Fibroblast of skin of left biceps (primary cell): ENCODE data around the gene MYO1B.

ENCODE experiments used
- DNase-seq, 2 experiments: peaks; one replicate each; pipeline ENCODE4 v3.0.0-alpha.2; 2013; ENCODE audit warnings: low read depth in 2 of 2

The MYO1B gene

DNA sequence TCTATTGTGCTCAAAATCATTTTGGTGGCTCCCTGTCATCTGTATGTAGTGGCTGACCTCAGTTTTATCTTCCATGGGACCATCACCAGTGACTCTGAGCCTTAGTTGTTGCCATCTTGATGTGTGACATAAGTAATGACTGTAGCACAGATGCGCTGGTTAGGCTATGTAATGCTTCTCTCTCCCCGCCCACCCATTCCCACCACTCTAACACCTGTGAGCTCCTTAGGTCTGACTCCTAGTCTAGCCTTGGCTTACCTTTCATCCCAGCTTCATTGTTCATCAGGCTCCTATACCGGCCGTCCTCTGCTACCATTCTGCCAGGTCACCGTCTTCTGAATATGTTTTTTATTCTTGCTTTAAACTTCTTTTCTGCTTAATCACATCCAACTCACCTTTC, 17.2 kb downstream of the MYO1B start:
- DNase-seq: no peak

DNA sequence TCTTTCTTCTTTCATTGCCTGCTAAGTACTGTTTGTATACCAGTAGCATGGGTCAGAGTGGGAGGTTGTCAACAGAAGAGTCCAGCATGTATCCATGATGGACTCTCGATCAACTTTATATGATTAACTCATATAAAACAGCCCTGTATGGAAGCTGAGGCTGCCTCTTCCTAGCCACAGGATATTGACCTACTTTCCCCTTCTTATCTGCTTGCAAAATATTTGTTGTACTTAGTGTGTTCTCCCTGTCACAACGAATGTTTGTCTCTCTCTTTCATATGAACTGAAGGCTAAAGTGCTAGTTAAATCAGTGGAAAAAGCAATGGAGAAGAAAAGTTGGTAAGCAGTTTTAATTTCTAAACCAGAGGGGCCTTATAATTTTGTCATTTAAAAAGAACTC, 17.8 kb downstream of the MYO1B start:
- DNase-seq: no peak

DNA sequence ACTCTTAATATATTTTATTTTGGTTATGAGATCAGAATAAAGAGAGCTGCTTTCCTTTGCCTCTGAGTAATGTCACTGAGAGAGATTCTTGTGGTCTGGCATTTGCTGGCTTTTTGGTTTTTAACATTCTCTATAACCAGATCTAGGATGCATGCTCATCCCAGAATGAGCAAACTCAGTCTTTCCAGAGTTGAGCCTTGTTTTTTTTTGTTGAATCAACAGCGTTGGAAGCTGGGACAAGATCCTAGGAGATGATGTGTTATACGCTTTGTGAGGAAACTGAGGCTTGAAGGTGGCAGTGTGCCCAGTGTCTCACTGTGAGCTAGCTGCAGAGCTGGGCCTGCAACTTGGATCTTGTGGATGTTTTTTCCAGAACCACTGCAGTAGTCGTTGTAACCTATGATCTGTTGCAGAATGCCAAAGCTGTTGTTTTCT, 19.5 kb downstream of the MYO1B start:
- peak; percentile 72 to 78 for DNase-seq

DNA sequence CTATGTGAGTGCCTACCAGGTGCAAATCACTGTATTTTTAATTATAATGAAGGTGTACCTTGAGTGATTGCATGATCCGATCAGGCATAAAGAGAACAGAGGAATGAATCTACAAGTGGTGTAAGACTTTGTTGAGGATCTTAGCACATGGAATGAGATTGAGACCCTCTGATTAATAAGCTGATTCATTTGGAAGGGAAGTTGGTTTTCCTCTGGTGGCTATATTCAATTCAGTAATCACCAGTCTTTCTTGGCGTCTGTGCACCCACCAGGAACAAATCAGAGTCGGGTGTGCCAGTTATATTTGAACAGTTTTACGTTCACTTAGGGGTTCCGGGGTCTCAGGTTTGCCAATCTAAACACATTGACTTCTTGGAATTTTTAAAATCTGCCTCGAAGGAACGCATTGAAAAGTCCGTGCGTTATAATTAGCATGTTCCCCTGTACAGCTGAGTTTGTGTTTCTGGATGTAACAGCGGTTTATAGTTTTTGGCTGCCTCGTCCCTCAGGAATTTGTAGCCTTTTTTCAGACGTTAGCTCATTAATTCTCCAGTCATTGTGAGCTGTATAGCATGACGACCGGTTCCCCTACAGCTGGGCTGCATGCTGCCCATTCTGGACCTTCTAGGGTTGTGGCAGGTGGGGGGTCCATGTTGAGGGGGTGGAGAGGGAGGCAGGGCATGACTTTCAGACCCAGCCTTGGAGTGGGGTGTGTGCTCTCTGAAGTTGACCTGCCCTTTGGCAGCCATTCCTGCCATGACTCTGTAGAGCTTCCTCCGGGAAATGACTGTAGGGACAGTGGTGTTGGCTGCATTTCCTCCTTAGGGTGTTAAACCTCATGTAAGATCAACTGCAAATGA, 20.3 kb downstream of the MYO1B start:
- DNase-seq: peak; percentile 58 to 60

DNA sequence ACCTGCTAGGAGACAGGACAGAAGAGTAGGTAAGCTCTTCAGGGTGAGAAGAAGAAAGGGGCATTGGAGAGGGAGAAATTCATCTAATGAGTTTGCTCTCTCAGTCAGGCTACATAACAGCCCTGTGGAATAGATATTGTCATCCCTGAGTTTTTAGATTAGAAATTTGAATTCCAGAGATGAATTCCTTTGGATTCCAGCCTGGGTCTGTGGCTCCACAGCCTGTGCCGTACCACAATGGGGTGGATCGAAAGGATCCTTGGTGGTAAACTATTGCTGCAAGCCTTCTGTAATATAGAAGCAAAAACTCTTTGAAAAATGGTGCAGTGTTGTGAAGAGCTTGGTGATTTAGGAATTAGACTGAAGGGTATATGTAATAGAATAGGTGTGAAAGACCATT, 21.0 kb downstream of the MYO1B start:
- no peak for DNase-seq

DNA sequence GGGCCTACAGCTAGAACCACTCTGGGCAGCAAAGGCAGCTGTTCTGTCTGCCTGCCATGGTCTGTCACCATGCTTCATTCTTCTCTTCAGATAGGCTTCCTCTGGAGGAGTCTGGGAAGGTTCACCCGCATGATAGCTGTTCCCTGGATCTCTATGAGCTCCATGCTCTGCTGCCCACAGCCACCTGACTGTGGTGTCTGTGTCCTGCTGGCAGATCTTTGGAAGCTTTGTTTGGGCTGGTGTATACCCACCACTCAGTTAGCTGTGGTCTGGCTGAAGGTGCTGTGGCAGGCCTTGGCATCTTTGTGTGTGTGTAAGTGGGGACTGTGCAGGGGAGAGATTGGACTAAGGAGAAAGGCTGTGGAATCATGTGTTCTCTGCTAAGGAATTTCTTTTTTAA, 23.4 kb downstream of the MYO1B start:
- no peak for DNase-seq

DNA sequence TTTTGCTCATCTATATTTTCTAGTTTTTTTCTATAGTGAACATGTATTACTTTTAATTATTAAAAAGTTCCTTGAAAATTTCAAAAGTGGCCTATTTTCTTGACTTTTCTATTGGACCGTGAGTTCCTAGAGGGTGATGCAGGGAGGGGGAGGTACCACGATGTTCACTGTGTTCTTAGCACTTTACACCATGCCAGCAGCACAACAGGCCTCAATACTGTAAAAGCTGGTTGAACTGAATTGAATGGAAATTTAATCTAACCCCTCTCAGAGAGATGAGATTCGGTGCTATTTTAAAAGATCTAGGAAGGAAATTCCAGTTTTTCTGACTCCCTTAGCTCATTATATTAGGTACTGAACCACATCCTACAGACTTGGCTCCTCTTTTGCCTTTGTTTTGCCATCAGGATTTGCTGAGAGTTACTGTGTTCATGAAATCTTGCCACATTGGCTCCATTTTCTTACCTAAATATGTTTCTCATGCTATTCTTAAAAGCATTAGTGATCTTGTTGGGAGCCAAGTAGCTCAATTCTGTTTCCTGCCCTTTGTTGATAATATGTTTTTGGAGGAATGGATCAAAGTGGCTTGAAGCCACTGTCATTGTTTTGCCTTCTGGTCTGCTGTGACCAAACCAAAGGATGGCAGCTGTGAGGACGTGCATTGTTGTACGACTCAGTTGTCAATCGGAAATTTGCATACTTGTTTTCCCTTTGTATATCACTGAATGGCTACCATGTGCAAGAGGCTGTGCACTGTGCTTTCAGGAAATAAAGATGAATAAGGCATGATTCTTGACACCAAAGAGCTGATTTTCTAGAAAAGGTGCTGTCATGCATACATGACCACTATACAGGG, 25.3 kb downstream of the MYO1B start:
- DNase-seq: no peak

DNA sequence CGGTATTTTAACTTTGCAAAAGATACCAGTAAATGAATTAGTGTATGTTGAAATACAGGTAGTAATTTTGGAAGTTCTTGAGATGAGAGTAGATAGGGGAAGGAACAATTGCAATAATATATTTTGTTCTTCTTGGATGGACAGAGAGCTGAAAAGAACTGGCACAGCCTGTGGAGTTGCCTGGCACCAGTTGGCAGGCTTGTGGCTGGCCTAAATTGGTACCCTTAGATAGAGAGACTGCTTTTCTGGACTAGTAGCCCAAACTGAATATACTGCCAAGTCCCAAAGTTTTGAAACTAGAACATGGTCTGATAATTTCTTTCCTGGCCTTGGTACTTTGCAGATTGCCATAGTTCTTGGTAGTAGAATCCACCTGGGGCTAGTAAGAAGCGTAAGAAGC, 26.9 kb downstream of the MYO1B start:
- DNase-seq: no peak

DNA sequence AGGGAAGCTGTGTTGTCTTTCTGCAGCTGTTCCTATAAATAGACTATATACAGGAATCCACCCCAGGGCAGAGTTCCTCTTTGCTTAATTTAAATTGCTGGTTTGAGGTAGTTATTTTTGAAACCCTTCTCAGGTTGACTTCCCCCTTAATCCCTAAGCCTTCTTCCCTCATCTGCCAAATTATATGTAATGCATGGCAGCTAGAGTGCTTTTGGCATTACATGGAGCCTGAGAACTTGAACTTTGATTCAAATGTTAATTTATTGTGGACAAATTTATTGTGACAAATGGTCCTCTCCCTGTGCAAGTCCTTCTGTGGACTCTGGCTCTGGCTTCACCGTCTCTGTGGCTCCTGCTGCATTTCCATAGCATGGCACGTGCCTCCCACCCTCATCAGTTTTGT, 29.2 kb downstream of the MYO1B start:
- DNase-seq: no peak

DNA sequence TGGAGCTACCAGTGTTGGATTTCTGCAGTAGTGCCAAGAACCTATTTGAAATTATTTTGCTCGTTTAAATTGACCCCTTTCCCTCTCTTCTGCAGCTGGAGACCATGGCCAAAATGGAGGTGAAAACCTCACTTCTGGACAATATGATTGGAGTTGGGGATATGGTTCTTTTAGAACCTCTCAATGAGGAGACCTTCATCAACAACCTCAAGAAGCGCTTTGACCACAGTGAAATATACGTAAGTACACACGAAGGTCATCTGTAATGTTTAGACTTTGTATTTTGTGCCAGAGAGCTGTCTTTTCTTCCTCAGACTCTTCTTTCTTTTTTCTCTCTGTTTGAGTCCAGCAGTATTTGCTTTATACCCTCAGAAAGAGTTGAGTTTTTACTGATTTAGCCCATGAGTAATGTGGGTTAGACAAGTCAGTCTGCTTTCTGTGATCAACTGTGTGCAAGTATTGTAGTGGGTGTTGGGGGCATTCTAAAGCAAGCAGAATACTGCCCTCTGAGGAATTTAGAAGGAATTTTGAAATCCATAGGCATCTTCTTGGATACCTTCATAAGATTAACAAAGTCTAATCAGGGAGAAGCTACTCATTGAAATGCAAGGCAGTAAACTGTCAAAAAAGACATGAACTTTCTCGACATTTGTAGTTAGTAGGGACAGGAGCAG, 31.7 kb downstream of the MYO1B start:
- no peak for DNase-seq

DNA sequence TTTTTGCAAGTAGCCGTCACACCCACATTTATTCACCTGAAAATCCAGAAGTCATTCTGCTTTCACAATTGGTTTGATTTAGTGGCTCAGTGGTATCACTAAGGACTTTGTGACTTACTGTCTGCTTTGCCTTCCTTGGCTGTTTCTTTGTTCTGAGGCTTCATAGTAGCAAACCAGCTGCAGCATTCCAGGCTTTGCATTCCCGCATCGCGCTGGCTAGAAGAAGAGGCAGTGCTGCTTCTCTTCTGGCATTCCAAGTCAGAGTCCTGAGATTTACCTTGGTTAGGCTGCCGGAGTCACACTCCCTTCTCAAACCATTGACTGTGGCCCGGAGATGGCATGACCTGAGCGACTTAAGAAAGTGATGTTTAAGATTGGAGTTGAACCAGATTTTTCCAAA, 35.1 kb downstream of the MYO1B start:
- DNase-seq: no peak

DNA sequence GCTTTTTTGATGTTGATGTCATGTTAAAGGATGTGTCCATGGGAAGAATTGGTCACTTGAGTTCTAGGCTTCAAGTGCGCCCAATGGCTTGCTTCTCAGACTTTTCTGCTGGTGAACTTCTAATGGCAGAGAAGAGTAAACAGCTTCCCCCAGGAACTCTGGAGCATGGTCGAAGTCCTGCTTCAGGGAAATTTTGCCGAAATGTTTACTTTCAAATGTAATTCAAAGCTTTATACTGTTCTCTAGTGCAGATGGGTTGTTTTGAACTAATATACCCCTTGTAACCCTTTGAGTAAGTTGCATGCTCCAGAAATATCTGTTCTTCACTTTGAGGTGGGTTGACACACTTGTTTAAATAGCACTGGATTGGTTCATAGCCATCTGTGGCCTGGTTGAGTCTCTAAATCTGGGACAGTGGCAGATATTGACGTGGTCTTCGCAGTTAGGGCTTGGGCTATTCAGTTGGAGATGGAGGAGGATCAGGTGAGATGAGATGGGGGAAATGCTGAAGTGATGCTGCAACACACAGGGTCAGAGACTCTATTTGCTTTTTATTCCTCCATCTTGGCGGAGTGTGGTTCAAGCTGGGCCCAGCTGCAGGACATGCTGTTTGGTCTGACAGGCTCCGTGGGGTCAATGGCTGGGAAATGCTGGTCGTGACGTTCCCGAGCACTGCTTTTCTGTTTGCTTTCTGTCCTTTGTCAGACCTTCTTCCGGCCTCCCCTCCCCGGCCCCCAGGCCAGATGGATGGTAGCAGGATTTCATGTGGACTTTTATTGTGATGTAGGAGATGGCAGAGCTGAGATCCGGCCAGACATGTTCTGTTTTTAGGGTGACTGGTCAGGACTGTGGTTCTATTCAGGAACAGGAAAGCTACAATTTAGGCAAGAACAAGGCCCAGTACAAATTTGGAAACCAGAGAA, 35.9 kb downstream of the MYO1B start:
- no peak for DNase-seq

DNA sequence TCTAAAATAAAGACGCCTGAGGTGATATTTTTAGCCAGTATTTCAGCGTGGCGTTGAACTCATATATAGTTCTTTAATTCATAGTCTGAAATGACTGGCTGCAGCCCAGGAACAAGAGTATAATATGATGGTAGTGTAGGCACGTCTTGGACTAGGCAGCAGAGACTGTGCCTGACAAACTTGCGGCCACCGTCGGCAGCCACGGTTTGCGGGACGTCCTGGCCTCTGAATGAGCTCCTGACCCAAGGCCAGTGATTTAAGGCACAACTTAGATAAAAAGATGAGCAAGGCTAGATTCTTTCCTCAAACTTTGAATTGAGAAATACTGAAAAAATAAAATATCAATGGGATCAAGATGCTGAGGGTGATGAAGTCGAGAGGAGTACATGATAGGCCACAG, 40.0 kb downstream of the MYO1B start:
- no peak for DNase-seq

DNA sequence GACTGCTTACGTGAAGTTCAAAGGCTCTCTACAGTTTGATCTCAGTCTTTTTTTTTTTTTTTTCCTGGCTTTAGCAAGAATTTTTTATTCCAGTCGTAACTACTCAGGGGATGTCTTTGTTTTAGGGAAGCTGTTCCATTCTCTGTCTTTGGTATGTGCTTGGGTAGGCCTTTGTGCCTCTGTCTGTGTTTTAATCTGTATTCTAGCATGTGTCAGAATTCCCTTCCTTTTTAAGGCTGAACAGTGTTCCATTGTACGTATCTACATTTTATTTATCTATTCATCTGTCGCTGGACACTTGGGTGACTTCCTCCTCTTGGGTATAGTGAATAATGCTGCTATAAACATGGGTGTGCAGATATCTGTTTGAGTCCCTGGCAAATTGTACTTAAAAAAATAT, 42.6 kb downstream of the MYO1B start:
- no peak for DNase-seq

DNA sequence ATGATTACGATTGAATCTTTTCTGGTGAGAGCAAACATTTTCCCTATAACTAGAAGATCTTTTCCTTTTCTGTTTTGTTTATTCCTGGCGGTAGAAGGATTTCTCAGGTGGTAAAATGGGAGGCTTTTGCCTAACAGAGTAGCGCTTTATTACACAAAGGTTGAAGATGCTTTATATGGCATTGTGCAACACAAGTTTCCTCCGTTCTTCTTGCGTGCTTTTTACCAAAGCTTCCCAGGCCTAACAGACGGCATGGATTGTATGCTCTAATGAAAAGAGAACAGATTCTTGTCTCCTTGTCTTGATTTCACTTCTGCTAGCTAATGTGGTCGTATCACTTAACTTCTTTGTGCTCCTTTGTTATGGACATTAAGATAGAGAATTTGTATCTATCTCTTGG, 43.8 kb downstream of the MYO1B start:
- DNase-seq: no peak

DNA sequence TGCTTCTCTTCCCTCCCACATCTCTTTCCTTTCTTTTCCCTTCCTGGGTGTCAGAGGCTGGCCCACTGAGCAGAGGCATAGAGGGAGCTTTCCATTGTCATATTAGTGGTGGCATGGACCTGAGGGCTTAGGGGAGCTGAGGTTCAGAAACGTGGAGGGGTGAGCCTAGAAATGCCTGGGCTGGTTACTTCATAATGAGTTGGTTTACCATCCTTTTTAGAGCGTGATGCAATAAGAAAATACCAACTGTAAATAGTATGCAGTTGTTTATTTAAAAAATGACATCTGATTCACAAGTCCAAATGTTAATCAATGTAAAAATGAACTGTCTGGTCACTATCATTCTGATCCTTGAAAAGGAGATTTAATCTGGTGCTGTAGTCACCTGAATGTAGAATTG, 46.3 kb downstream of the MYO1B start:
- DNase-seq: no peak

DNA sequence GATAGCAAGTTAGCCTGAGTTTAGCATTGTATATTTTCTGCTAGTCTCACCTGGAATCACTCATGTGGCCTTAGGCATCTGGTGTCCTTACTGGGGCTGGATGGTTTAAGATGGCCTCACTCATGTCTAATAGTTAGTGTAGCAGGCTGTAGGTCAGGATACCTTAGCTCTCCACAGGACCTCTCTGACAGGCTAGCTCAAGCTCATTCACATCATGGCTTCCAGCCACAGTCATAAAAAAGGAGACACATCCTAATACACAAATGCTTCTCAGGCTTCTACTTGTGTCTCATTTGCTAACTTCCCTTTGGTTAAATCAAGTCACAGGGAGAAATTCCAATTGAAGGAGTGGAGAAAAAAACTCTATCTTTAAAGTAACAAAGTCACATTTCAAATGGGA, 47.7 kb downstream of the MYO1B start:
- no peak for DNase-seq

DNA sequence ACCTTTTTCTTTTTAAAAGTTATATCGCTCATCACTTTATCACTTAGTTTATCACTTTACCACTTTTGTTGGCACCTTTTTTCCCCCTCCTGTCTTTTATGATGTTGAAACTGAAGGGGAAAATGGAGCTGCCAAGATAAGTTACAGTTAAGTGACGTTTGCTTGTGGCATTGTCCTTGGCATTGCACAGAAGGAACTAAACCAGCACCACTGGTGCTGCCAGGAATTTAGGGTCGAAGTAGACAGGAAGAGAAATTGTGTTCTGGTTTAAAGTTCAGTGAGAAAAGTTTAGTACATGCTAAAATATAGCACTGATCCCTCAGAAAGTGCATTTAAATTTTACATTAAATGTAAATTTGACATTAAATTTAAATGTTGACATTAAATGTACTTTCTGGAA, 49.9 kb downstream of the MYO1B start:
- no peak for DNase-seq

DNA sequence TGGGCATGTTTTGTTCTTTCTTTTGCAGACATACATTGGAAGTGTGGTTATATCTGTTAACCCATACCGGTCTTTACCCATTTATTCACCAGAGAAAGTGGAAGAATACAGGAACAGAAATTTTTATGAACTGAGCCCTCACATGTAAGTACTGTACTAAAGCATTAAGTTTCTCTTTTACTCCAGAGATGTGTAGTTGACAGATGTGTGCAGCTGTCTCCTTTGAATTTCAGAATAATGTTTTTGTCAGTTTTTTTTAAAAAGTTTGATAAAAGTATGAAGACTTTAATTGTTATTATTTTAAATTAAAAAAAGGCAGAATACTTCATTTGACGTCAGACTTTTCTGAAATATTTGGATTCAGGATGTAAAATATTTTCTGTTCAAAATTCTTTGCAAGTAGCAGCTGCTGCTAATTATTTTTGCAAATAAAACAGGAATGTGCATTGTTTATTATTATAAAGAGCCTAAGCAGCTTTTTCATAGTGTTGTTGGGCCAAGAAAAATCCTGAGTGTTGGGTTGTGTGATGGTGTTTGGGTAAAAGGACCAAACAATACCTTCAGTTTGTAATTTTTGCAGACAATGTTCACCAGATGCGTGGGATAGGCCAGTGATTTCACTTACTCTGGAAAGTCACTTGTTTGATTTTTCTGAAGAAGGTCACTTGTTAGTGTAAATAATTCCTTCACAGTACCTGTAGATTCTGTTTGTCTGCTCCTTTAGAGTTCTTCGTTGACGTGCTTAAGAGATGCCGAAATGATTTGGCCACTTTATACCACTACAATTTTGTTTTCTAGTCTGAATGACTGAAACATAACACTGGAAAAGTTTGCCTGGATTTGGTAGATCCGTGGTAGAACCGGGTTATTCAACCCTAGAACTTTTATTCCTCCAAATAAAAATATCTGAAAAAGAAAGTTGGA, 51.1 kb downstream of the MYO1B start:
- DNase-seq: no peak

DNA sequence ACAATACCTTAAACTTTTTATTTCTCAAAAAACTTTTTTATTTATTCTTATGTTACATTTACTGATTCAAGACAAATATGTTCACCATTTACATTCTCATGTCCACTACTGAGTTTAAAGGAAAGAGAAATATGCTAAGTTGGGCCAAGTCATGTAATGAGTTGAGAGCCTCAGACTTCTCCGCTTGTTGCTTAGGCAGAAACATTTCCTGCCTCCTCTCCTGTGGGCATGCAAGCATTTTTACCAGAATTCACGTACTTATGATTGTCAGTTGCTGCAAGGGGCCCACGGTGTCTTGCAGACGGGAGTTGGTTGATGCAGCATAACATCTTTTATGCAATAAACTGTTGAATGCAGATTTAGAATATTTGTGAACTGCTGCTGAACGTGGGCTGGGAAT, 51.8 kb downstream of the MYO1B start:
- no peak for DNase-seq
